ENCODE results near the gene CAMKK1. TPM values are rescaled to one million over a fixed set of nuclear protein-coding genes. Genes with fewer than 3 reads are reported as not detected.
A peak's percentile ranks its signal among the peaks of the same experiment; 100 is the strongest.

CAMKK1 gene
- total RNA-seq, 4 donors from 2014 or later, result 2.9 to 8.8 (median 4.4) TPM

DNA sequence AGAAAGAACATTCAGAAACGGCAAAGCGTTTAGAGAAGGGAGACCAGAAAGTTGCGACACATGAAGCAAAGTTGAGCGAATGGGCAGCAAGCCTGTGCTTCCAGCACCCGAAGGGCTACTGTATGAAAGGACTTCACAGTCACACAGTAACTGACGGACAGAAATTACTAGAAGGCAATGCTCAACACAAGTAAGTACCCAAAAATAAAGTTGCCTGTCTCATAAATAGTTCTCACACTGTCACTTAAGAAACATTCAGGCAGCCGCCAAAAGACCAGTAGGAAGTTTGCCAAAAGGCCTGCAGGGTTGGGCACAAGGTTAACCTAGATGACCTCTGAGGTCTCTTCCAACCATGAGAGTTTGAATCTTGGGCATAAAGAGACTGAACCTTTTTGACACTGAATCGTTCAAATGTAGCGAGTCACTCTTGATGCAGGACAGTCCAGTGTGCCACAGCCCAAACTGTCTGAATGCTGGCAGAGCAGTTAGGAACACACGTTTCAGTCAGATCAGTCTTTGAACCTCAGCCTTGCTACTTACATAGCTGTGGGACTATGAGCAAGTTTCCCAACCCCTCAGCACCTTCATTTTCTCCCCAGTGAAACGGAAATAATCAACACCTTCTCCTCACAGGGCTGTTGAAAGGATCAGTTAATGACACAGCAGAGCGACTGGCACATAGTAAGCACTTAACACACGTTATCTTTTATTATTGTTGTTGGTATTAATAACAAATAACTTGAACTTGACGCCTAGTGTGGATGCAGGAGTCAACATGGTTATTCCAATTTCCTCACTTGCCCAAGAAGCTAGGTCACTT lies 57.2 kb downstream of the CAMKK1 start:
- WGBS, result 81% methylated on average over 14 of the region's 14 CpGs
- intact Hi-C loops (cut with DNase I), result no loop called here

DNA sequence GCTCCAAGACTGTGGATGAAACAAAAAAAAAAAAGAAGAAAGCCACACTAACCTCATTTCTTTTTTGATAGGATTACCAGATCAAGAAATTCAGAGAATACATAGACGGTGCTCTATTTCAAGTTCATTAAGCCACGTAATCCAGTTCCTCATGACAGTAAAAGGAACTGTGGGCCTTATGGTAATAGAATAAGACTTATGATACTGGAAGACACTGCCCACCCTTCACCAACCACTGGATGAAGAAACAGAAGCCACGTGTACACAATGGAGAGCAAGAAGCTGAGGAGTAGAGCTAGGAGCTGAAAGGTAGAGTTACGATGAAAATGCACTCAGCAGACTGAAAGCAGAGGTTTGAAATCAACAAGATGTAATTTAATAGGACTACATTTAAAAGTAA lies 58.0 kb downstream of the CAMKK1 start:
- Histone ChIP-seq H3K4me3 (no peak overlapping the region), H3K27ac (replicated peaks in 1 of 4) (no peak overlapping the region), H3K27me3 (no peaks in the 10 kb centered on the region), H3K9me3 (no peaks in the 10 kb centered on the region), H3K4me1 (peaks cover 13 to 17% (median 15%) of the 10 kb centered on the region in 4 donors), H3K36me3 (peaks cover 11 to 66% (median 54%) of the 10 kb centered on the region in 4 donors)
- TF ChIP-seq POLR2AphosphoS5 (IDR thresholded peaks at IDR 0.05), result no peak
- TF ChIP-seq POLR2A (IDR thresholded peaks at IDR 0.05; ENCODE audit: low read depth), result no peak
- TF ChIP-seq EP300 (IDR thresholded peaks at IDR 0.05), result no peak
- TF ChIP-seq, protein P1, sequence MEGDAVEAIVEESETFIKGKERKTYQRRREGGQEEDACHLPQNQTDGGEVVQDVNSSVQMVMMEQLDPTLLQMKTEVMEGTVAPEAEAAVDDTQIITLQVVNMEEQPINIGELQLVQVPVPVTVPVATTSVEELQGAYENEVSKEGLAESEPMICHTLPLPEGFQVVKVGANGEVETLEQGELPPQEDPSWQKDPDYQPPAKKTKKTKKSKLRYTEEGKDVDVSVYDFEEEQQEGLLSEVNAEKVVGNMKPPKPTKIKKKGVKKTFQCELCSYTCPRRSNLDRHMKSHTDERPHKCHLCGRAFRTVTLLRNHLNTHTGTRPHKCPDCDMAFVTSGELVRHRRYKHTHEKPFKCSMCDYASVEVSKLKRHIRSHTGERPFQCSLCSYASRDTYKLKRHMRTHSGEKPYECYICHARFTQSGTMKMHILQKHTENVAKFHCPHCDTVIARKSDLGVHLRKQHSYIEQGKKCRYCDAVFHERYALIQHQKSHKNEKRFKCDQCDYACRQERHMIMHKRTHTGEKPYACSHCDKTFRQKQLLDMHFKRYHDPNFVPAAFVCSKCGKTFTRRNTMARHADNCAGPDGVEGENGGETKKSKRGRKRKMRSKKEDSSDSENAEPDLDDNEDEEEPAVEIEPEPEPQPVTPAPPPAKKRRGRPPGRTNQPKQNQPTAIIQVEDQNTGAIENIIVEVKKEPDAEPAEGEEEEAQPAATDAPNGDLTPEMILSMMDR (IDR thresholded peaks at IDR 0.05), result no peak
- DNase-seq (ENCODE audit: extremely low spot score), result no peak
- intact Hi-C loops (cut with DNase I), result no loop called here
- 88% methylated on average over 4 of the region's 4 CpGs for WGBS

More for the DNA sequence above, 57.2 kb downstream of the CAMKK1 start:
- Histone ChIP-seq H3K27me3 (no peaks in the 10 kb centered on the region), H3K9me3 (no peaks in the 10 kb centered on the region), H3K36me3 (peaks cover 19 to 74% (median 58%) of the 10 kb centered on the region in 4 donors), H3K27ac (replicated peaks in 1 of 4) (no peak overlapping the region), H3K4me3 (no peak overlapping the region), H3K4me1 (peaks cover 13 to 17% (median 16%) of the 10 kb centered on the region in 4 donors)
- TF ChIP-seq POLR2AphosphoS5 (IDR thresholded peaks at IDR 0.05) (no peak), EP300 (IDR thresholded peaks at IDR 0.05) (no peak), POLR2A (IDR thresholded peaks at IDR 0.05; ENCODE audit: low read depth) (no peak)
- TF ChIP-seq, protein P1 (IDR thresholded peaks at IDR 0.05), result no peak
- no peak for DNase-seq (ENCODE audit: extremely low spot score)

DNA sequence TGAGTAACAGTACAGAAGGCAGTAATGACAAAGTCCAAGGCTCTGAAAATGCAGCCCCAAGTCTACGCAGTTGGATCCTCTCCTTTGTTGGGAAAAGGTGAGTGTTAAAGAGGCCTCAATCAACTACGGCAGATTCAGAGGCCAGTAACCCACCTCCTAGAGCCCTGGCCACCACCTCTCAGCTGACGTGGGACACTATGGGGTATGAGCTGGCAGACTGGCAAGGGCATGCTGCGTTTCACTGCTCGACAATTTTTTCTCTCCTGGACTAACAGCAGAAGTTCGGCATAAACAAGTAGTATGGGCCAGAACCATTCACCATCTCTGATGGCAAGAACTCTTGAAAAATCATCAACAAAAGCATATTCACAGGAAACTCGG lies 64.0 kb downstream of the CAMKK1 start:
- Histone ChIP-seq H3K36me3 (peaks cover 4 to 70% (median 56%) of the 10 kb centered on the region in 4 donors), H3K4me1 (peaks cover 13 to 27% (median 21%) of the 10 kb centered on the region in 4 donors), H3K27me3 (no peaks in the 10 kb centered on the region), H3K27ac (replicated peaks in 1 of 4) (peak overlapping the region; percentile 69 to 85 (median 78)), H3K4me3 (no peak overlapping the region), H3K9me3 (no peaks in the 10 kb centered on the region)
- 78% methylated on average over 5 of the region's 7 CpGs for WGBS
- no peak for TF ChIP-seq POLR2A (IDR thresholded peaks at IDR 0.05; ENCODE audit: low read depth)
- TF ChIP-seq POLR2AphosphoS5 (IDR thresholded peaks at IDR 0.05), result no peak
- TF ChIP-seq EP300 (IDR thresholded peaks at IDR 0.05), result no peak
- TF ChIP-seq, protein P1 (IDR thresholded peaks at IDR 0.05), result no peak
- no peak for DNase-seq (ENCODE audit: extremely low spot score)
- intact Hi-C loops (cut with DNase I), result loop anchor here (5.0 kb wide), 1 partner anchor 92 kb away; no protein-coding TSS in a partner anchor

GRCh38 chr17:3828151-3828851 lies 64.6 kb downstream of the CAMKK1 start:
- DNase-seq (ENCODE audit: extremely low spot score), result no peak
- peaks cover 13 to 27% (median 21%) of the 10 kb centered on the region in 4 donors for H3K4me1 ChIP-seq
- H3K9me3 ChIP-seq, result no peaks in the 10 kb centered on the region
- whole genome bisulfite sequencing, result 37% methylated on average over 7 of the region's 7 CpGs
- peaks cover 10 to 70% (median 58%) of the 10 kb centered on the region in 4 donors for H3K36me3 ChIP-seq
- intact Hi-C loops (cut with DNase I), result loop anchor here (5.0 kb wide), 1 partner anchor 91 kb away; no protein-coding TSS in a partner anchor
- peak overlapping the region; percentile 69 to 85 (median 78) for H3K27ac ChIP-seq (replicated peaks in 1 of 4)
- no peak overlapping the region for H3K4me3 ChIP-seq
- no peaks in the 10 kb centered on the region for H3K27me3 ChIP-seq
- peak; percentile 62 to 68 for TF ChIP-seq POLR2AphosphoS5 (IDR thresholded peaks at IDR 0.05)
- no peak for TF ChIP-seq POLR2A (IDR thresholded peaks at IDR 0.05; ENCODE audit: low read depth)
